ENCODE results near the gene PACRG. TPM values are rescaled to one million over a fixed set of nuclear protein-coding genes. Genes with fewer than 3 reads are reported as not detected.

The PACRG gene
- polyA plus RNA-seq, 3 donors = not detected

- Histone ChIP-seq H3K4me2 (replicated peaks; ENCODE audit: extremely low read depth, low read length, poor library complexity, severe bottlenecking) (no peak overlapping the region), H3K27me3 (ENCODE audit: control insufficient read depth in 2 of 2, insufficient read depth in 2 of 2, low read length in 2 of 2) (no peaks in the 10 kb centered on the region), H3K27ac (ENCODE audit: low read depth in 1 of 2, low read length in 2 of 2) (no peak overlapping the region), H3K79me2 (ENCODE audit: insufficient read depth, low read length) (no peaks in the 10 kb centered on the region), H3K9ac (ENCODE audit: insufficient read depth, low read length, poor library complexity, severe bottlenecking) (no peak overlapping the region), H3K4me3 (replicated peaks in 1 of 3; ENCODE audit: low read depth in 2 of 3, low read length in 3 of 3) (no peak overlapping the region), H2AFZ (ENCODE audit: insufficient read depth, low read depth, low read length, poor library complexity, severe bottlenecking) (no peak overlapping the region), H3K4me1 (ENCODE audit: control insufficient read depth in 1 of 2, insufficient read depth in 2 of 2, low read length in 2 of 2) (peaks cover 7 to 12% of the 10 kb centered on the region in 2 donors), H3K36me3 (replicated peaks in 1 of 2; ENCODE audit: control insufficient read depth in 1 of 2, insufficient read depth in 2 of 2, low read length in 2 of 2) (no peaks in the 10 kb centered on the region), H4K20me1 (ENCODE audit: insufficient read depth, low read length) (no peaks in the 10 kb centered on the region), H3K9me3 (replicated peaks in 1 of 2; ENCODE audit: control insufficient read depth in 1 of 2, insufficient read depth in 1 of 2, low read length in 2 of 2) (no peaks in the 10 kb centered on the region)
- peaks cover 0 to 13% (median 1%) of the 10 kb centered on the region in 3 donors for H3K27me3 Mint-ChIP-seq (ENCODE audit: low read depth in 3 of 3)
- H3K36me3 Mint-ChIP-seq = no peaks in the 10 kb centered on the region
- no peak for DNase-seq
- H3K9me3 Mint-ChIP-seq = peaks cover 0 to 2% (median 0%) of the 10 kb centered on the region in 7 donors
- no peak for TF ChIP-seq CTCF (IDR thresholded peaks at IDR 0.05)
- no peak overlapping the region for H3K27ac Mint-ChIP-seq
- 96% methylated on average over 18 of the region's 18 CpGs for WGBS (ENCODE audit: insufficient coverage)
- intact Hi-C loops (cut with micrococcal nuclease) = no loop called here
- H3K4me1 Mint-ChIP-seq = peaks cover 10% of the 10 kb centered on the region
- H3K4me3 Mint-ChIP-seq = no peak overlapping the region
These were observed 593.9 kb downstream of the PACRG start for GRCh38 chr6:163321717-163322116.

- peaks cover 0 to 8% (median 3%) of the 10 kb centered on the region in 3 donors for H3K27me3 Mint-ChIP-seq (ENCODE audit: low read depth in 3 of 3)
- Histone ChIP-seq H3K36me3 (replicated peaks in 1 of 2; ENCODE audit: control insufficient read depth in 1 of 2, insufficient read depth in 2 of 2, low read length in 2 of 2) (no peaks in the 10 kb centered on the region), H3K4me1 (ENCODE audit: control insufficient read depth in 1 of 2, insufficient read depth in 2 of 2, low read length in 2 of 2) (peaks cover 7 to 12% of the 10 kb centered on the region in 2 donors), H2AFZ (ENCODE audit: insufficient read depth, low read depth, low read length, poor library complexity, severe bottlenecking) (peak overlapping the region; percentile 23), H3K9me3 (replicated peaks in 1 of 2; ENCODE audit: control insufficient read depth in 1 of 2, insufficient read depth in 1 of 2, low read length in 2 of 2) (peaks cover 0 to 7% of the 10 kb centered on the region in 2 donors), H3K27me3 (ENCODE audit: control insufficient read depth in 2 of 2, insufficient read depth in 2 of 2, low read length in 2 of 2) (no peaks in the 10 kb centered on the region), H3K4me2 (replicated peaks; ENCODE audit: extremely low read depth, low read length, poor library complexity, severe bottlenecking) (no peak overlapping the region), H3K9ac (ENCODE audit: insufficient read depth, low read length, poor library complexity, severe bottlenecking) (no peak overlapping the region), H3K79me2 (ENCODE audit: insufficient read depth, low read length) (no peaks in the 10 kb centered on the region), H3K27ac (ENCODE audit: low read depth in 1 of 2, low read length in 2 of 2) (no peak overlapping the region), H3K4me3 (replicated peaks in 1 of 3; ENCODE audit: low read depth in 2 of 3, low read length in 3 of 3) (no peak overlapping the region), H4K20me1 (ENCODE audit: insufficient read depth, low read length) (no peaks in the 10 kb centered on the region)
- DNase-seq = no peak
- no peak overlapping the region for H3K27ac Mint-ChIP-seq
- intact Hi-C loops (cut with micrococcal nuclease) = no loop called here
- H3K4me3 Mint-ChIP-seq = no peak overlapping the region
- H3K4me1 Mint-ChIP-seq = peaks cover 10% of the 10 kb centered on the region
- H3K9me3 Mint-ChIP-seq = peaks cover 6 to 10% (median 8%) of the 10 kb centered on the region in 7 donors
- WGBS (ENCODE audit: insufficient coverage) = 98% methylated on average over 12 of the region's 13 CpGs
- no peaks in the 10 kb centered on the region for H3K36me3 Mint-ChIP-seq
- no peak for TF ChIP-seq CTCF (IDR thresholded peaks at IDR 0.05)
These were observed 595.5 kb downstream of the PACRG start for GRCh38 chr6:163323274-163323673.
